Activated CD8-positive, alpha-beta memory T cell treated with anti-CD3 and anti-CD28 coated beads for 48 hours (primary cell): ENCODE data around the gene MOB3A.
A peak's percentile ranks its signal among the peaks of the same experiment; 100 is the strongest.

Experiments
- DNase-seq, 3 experiments: peaks; one replicate each; pipeline ENCODE4 v3.0.0-alpha.2; 2020; ENCODE audit warnings: low read depth in 2 of 3, low spot score in 2 of 3

Gene MOB3A

DNA sequence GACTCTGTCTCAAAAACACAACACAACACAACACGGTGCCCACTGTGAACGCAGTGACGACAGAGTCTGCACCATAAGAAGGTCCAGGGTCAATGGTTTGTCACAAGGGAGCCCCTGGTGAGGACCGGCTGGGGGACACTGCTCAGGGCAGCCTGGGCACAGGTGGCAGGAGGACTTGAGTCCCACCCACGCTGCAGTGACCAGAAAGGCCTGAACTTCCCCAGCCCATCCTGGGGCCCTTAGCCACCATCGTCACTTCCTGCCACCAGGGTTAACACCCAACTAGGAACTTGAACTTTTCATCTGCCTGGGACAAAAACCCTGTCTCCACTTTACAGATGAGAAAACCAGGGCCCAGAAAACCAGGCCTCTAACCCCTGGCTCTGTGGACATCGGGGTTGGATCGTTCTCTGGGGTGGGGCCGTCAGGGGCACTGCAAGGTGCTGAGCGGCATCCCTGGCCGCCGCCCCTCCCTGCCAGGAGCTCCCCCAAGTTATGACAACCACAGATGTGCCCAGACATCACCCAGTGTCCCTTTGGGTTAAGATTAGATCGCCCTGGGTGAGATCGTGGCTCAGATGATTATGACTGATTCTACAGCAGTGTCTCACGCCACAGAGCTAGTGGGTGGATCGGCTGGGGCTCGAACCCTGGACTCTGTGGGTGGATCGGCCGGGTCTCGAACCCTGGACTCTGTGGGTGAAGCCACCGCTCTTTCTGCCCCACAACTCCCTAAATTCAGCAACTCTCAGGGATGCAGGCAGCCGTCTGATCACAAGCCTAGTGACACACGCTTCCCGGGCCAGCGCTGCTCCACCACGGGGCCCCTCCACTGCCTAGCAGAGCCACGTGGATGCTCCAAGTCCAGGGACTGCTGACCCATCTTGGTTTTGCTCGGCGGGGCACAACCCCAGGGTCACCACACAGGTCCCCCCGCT lies 14.0 kb downstream of the MOB3A start:
- DNase-seq, result no peak

GRCh38 chr19:2080336-2080988 lies 15.7 kb downstream of the MOB3A start:
- no peak for DNase-seq

DNA sequence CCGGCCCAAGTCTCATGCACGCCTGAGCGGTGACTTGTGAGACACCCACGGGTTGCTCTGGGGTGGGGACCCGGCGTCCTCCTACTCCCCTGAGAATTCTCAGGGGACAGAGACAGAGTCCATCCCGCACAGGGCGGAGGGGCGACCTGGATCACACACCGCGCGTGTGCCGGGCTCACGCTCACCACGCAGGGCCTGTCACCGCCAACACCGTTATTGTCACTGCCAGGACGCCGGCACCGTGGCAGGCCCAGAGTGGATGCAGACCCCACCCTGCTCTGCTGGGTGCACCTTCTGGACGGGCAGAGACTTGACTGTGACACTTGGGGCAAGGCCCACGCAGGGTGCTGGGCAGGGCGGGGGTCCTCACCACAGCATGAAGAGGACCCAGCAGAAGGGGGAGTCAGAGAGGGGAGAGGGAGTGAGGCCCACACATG lies 16.2 kb downstream of the MOB3A start:
- DNase-seq, result no peak

GRCh38 chr19:2079076-2079864 lies 16.9 kb downstream of the MOB3A start:
- DNase-seq, result no peak

DNA sequence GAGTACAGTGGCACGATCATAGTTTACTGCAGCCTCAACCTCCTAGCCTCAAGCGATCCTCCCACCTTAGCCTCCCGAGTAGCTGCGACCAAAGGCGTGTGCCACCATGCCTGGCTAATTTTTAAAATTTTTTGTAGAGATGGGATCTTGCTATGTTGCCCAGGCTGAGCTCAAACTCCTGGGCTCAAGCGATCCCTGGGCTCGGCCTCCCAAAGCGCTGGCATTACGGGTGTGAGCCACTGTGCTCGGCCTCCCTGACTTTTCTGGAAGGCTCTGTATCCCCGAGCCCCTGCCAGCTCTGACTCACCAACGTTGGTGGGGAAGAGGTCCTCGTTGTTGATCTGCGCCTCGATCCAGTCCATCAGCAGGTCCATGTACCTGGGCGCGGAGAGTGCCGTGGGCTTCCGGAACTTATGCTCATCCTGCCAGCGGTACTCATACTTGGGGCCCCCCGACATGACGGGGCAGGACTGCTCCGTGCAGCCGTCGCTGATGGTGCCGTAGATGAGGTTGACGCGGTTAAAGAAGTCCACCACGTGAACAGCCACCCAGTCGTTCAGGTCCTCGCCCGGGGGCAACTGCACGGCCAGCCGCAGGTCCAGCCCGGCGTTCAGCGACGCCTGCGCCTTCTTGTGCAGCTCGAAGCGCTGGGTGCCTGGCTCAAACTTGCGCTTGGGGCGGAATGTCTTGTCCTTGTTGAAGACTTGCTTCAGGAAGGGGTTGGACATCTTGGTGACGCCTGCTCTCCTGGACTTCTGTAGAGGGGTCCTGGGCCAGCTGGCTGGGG lies 18.1 kb downstream of the MOB3A start:
- no peak for DNase-seq

DNA sequence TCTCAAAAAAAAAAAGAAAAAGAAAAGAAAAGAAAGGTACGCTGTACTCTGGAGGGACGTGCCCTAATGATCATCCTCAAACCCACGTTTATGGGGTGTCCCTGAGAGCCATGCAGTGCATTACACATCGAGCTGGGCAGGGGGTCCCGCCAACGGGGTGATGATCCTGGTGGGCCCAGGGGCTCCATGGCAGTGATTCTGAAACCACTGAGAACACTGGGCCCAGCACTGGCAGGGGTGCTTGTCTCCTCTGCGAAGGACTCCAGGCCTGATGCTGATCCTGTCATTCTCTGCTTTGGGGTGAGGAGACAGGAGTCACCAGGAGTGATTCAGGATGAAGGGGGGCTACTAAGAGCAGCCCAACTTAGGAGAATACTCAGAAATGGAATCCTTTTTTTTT lies 18.7 kb downstream of the MOB3A start:
- DNase-seq, result no peak

- DNase-seq, result no peak
Observed at GRCh38 chr19:2076526-2076944, 19.6 kb downstream of the MOB3A start.

DNA sequence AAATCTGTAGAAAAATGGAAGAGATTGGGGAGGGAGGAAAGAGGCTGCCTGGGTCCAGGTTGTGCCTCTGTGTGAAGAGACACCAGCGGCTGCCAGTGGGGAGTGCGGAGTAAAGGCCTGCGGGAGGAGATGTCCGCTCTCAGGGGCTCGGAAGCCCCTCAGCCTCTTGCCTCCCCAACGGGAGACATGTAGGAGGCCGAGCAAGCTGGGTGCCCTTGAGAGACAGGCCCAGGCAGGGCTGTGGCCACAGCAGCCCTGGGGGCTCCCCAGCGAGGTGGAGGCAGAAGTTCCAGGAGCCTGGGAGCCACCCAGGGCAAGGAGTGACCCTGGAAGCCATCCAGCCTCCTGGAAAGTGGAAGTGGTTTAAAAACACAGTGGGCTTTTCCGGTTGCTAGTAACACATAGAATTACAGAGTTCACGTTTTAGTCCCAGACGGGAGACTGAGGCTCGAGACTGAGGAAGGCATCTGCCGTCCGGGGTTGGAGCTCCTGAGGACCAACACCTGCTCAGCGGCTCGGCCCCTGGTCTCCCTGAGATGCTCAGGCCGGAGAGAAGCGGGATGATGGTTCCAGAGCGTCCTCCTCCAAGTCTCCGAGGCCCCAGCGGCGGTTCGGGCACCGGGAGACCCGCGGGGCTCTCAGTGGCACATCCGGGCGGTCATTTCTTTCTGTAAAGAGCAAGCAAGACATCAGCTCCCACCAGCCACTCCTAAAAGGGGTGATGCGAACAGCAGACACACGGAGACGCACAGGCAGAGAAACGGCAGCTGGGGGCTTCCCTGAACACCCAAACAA lies 23.2 kb downstream of the MOB3A start:
- DNase-seq, result no peak

DNA sequence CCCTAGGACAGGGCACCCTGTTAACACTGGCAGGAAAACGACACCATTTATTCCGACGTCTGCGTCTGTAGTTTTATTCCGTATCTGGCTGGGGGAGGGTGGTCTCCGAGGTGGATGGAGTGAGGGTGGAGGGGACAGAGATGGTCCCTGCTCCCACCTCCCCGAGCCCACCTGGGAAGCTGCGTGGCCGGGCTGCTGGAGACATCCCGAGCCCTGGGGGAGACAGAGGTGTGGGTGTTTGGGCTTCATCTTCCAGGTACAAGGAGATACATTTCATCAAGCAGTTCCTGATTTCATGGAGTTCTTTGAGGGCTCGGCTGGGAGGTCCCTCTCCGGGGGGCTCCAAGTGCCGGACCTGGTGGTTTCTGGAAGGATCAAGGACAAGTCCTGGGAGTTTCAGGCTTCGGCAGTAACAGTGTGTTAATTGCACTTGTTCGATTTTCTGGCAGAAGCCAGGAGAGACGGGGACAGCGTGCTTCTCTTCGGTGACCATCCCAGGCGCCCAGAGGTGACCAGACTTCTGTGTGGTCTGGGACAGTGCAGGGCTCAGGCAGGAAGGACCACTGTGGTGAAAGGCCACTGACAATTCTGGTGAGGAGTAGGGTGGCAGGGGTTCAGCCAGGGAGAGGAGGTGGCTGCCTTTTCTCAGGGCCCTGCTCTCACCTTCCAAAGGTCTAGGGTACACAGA lies 25.0 kb downstream of the MOB3A start:
- no peak for DNase-seq

GRCh38 chr19:2070436-2070827 lies 25.7 kb downstream of the MOB3A start:
- DNase-seq, result no peak

GRCh38 chr19:2064788-2065524 lies 31.2 kb downstream of the MOB3A start:
- DNase-seq, result no peak

GRCh38 chr19:2064395-2064787 lies 31.7 kb downstream of the MOB3A start:
- no peak for DNase-seq

DNA sequence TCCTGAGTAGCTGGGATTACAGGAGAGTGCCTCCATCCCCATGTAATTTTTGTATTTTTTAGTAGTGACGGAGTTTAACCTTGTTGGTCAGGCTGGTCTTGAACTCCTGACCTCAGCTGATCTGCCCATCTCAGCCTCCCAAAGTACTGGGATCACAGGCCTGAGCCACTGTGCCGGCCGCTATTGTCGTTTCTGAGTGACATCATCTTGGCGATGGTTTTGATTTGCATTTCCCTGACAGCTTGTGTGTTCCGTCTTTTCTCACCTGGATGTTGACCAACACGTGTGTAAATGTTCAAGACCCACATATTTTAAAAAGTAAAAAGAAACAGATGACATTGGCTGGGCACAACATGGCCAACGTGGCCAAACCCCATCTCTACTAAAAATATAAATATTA lies 32.3 kb downstream of the MOB3A start:
- no peak for DNase-seq

- DNase-seq, result no peak
Observed at GRCh38 chr19:2062770-2063169, 33.4 kb downstream of the MOB3A start.

DNA sequence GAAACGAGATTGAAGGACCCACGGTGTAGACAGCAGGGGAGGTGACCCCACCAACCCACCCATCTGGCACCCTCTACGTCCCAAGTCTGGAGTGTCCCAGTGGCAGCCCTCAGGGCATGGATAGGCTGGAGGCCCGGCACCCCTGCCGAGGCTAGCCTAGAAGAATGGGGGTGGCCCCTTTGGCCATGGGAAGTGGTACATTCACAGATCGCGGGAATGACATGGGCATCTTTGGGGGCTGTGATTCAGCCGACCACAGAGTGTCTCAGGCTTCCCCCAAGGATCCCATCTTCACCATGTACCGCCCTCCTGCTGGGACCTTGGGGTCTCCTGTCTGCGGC lies 33.8 kb downstream of the MOB3A start:
- DNase-seq, result no peak

- peak; percentile 99 to 100 (median 99) for DNase-seq
Observed at GRCh38 chr19:2061495-2062388, 34.4 kb downstream of the MOB3A start.

DNA sequence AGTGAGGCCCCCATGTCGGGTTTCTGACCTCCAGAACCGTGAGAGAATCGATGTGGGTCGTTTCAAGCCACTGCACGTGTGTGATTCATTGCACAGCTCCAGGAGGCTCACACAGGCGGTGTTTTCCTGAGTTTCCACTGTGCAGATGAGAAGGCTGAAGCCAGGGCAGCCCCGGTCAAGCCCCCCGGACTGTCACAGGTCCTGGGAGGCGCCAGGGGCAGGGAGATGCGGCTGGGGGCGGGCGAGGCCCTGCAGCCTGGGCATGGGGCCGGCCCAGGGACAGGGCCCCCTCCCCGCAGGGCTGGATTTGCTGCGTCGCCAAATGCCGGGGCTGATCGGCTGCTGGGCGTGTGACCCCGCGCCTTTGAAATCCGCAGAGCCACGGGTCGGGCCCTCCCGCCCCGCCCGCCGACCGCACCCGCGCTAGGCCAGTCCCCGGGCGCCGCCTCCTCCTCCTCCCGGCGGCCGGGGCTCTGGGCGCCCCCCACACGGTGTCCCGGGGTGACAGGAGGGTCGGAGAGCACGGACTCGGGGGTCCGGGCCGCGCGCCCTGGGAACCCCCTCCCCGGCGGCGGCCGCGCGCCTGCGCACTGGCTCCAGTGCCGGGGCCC lies 35.1 kb downstream of the MOB3A start:
- peak in 1 of 3 experiments; percentile 59 for DNase-seq
